NCI-H1694 (cell line): Measurements from ENCODE around the gene INSC.

Source experiments
- DNase-seq: peaks from one replicate; lab custom pipeline; 2025; lab: John Stamatoyannopoulos, UW

The INSC gene

DNA sequence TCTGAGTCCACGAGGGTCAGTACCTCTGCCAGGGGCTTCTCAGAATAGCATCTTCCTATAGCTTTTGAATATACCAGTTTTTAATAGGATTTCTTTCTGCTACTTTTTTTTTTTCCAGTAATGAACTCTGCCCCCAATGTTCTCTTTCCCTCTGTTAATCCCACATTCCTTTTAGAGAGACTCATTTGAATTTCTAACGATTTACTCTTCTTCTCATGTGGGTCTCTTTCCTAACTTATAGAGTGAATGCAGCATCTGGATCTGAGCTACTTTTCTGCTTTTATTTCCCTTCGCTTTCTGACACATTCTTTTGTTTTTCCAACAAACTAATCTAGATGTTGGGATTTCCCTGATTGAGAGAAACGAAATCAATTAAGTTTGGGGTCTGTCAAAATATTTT, 71.4 kb downstream of the INSC start:
- DNase-seq, result no peak

DNA sequence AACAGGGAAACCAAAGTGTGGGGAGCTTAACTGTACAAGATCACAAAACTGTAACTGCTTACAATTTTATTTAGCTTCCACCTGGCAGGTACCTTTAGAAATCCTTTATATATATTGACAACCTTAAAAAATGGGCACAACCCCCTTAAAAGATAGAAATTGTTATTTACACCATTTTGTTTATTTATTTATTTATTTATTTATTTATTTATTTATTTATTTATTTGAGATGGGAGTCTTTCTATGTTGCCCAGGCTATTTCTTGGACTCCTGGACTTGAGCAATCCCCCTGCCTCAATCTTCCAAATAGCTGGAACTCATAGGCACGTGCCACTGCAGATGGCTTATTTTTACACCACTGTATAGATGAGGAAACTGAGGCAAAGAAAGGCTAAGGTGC, 74.5 kb downstream of the INSC start:
- no peak for DNase-seq

DNA sequence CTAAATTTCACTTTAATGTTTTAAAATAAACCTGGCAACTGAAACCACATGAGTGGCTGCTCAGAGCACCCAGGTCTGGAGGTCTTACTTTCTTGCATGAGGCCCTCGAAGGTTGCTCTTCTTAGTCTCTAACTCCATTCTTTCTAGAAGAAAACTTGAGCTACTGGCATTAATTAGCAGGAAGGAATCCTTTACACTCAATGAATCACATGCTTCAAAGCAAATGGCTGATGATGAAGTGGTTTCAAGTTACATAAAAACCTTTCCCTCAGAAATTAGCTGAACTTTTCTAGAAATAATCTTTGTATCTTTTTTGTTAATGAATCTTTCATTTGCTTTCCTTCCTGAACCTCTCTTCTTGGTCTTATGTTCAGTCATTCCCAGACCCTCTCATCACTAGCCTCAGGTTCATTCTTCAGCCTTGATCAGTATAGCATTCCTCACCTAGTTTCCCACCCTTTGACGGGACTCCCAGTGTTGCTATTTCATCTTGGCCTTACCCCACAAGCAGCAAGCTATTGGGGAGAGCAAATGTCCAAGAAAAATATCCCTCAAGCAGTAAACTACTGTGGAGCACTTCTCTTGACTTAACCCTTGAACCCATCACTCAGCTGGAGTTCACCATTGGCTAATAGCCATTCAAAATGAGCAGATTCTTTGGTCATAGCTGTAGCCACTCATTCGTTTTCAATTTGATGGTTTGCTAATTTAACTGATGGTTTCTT, 75.1 kb downstream of the INSC start:
- DNase-seq, result no peak

DNA sequence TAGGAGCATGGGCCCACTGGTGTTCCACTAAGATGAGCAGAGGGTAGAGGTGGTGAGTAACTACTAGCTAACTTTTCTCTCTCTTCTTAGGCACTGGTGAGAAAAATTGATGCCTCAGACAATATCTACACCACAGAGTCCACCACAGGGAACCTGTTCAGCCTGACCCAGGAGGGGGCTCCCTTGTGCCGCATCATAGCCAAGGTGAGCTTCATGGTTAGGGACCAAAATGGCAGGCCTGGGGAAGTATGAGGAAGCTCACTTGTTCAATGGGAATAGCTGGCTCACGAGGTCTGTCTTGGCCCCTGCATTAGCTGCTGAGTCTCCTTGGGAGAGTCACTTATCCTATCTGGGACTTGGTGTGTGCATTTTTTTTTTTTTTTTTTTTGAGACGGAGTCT, 75.9 kb downstream of the INSC start:
- no peak for DNase-seq

DNA sequence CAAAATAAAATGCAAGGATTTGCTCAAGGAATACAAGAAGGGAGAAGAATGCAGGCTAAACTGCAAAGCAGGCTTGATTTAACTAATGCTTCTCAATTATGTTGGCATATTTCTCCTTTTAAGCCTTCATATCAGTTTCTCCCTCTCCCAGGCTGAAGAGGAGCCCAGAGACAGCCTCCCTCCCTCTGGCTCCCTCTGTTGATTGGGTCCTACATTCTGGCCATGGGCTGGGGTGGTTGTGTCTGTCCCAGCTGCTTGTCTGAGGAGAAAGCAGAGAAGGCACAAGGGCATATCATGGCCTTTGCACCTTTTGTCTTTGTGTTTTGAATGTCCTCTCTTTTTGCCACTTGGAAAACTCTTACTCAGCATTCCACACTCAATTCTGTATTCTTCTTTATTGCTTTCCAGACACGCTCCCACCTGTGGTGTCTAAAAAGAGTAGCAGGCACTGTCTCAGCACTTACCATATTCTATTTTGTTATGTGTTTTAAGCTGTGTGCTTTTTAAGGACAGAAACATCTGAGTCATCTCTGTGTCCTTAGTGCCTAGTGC, 77.4 kb downstream of the INSC start:
- no peak for DNase-seq

DNA sequence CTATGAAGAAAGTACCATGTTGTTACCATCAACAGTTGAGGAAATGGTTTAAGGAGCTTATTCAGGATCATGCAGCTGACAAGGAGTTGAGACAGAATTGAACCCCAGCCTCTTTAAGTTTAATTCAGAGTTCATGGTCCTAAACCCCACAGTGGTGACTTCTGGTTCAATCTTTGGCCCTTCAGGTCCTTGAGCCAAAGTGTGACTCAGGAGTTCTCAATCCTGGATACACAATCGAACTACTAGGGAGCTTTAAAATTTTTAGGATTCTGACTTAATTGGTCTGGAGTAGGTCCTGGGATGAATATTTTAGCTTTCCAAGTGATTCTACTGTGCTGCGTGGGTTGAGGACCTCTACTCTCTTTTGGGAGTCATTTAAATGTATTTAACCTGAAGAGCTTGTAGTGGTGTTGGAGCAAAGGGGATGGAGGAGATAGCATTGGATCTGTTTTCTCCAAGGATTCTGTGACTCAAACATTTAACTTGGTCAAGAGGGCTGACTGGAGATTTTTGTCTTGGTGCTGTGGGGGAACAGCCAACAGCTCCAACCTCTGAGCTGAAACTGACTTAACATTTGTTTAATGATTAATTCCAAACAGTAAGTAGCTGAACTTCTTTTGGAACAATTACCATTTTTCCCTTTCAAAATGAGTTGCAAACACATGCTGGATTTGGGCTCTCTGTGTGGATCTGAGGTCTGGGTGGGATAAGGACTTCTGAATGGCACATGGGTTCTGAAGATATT, 80.1 kb downstream of the INSC start:
- DNase-seq, result no peak

DNA sequence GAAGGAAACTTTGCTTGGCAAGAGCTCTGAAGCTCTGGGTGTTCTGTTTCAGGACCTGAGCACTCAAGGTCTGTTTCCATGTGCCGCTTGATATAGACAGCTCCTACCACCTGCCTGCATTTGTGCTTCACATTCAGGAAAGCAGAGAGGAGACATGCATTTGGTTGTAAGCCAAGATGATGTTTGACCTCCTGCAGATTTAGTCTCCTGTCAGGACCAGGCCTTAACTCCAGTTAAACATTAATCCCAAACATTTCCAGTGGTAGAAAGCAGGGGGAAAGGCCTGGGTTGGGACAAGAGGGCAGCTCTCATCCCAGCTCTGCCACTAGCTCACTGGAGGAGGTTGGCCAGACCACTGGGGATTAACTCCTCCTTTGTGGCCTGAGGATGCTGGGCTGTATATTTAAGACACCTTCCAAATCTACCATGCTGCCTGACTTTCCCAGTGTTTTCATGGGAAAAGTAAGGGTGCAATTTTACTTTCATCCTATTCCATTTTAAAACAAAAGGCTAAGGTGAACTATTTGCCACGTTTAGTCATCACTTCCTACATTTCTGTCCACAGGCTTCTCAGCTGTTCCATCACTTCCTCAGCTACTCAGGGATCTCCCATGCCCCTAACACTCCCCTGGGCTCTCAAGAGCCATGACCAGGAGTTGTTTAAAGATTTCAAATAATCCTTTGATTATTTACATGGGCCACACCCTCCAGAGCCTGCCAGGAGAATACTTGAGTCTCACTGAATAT, 80.9 kb downstream of the INSC start:
- DNase-seq, result no peak

DNA sequence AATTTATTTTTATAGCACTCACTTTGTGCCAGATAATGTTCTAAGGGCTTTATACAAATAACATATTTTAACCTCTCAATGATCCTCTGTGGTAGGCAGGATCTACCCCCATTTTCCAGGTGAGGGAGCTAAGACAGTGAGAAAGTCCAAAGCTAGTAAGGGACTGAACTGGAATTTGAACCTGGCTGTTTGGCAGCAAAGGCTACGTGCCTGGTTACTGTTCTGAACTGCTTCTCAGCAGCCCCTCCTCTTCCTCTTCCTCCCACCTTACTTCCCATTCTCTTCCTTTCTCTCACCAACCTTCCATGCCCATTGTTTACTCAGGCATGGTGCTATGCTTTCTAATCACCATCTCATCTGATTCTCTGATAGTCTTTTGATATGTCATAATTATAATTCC, 82.0 kb downstream of the INSC start:
- DNase-seq, result no peak

DNA sequence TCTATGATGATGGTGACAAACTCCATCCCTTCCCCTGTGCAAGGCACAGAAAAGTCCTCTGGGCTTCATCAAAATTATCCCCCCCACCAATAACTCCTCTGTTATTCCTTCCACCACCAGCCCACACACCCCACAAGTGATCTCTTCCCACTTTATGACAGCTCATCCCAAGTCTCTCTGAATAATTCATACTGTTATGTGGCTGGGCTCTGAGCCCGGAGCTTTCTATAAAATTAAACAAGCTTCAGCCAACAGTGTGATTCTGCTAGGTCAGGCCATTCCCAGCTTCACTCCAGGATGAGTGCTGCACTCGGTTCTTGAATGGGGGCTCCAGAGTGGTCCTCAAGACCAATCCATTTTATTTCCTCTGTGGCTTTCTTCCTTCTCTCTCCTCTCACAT, 83.0 kb downstream of the INSC start:
- DNase-seq, result no peak

DNA sequence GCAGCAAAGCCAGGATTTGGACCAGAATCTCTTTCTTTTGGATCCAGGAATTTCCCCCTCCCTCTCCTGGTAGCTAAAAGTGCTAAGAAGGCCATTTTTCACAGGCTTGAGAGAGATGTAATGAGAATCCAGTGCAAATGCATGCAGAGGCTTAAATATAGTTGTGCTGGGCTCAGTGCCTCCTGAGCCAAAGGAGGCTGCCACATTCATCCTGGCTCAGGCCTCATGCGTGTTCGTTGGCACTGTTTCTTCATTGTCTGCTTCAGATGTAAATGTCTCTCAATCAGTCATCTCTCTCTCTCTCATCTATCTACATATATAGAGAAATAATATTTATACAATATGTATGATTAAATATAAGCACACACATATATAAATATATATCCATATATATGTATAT, 83.6 kb downstream of the INSC start:
- no peak for DNase-seq

DNA sequence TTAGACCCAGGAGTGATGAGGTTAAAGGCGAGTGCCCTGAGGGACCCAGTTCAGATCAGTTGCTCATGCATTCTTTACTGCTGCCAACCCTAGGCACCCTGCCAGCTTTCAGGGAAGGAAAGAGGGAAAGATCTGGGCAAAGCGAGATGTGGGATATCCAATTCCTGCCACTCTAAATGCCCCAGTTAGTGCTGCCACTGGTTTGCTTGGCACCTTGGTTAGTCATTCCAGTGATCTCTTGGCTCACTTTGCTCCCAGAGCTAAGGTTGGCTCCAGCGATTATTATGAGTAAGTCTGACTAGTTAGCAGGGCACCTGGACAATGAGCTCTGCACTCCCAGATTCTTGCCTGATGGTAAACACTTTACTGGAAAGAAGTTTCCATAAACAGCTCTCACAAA, 85.0 kb downstream of the INSC start:
- no peak for DNase-seq

DNA sequence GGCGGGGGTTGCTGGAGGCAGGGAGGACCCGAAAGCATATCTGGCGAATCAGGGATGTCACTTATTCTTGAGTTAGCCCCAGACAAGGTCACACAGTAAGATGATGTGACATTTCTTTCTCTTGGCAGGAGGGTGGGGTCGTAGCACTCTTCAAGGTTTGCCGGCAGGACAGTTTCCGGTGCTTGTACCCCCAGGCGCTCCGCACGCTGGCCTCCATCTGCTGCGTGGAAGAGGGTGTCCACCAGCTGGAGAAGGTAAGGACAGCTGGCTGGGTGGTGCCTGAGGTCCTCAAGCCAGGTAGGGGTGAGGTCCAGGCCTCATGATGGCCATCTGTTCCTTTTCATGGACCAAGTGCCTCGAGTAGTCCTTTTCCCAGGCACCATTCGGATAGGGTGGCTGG, 86.0 kb downstream of the INSC start:
- no peak for DNase-seq

DNA sequence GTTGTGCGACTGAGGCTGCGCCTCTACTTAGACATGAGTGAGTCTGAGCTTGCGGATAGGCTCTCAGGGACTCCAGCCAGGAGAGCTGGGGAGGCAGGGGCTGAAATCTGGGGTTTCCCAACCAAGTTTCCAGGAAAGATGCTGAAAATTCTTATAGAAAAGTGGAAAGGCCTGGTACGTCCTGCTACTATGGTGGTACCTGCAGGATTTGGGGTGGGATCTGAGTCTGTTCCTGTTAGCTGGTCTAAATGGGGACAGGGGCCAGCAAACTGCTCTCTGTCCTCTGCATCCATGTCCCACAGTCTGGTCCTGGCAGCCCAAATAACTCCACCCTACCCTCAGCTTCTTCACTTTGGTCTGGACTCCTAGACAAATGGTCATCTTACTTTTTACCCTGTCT, 86.9 kb downstream of the INSC start:
- DNase-seq, result no peak

DNA sequence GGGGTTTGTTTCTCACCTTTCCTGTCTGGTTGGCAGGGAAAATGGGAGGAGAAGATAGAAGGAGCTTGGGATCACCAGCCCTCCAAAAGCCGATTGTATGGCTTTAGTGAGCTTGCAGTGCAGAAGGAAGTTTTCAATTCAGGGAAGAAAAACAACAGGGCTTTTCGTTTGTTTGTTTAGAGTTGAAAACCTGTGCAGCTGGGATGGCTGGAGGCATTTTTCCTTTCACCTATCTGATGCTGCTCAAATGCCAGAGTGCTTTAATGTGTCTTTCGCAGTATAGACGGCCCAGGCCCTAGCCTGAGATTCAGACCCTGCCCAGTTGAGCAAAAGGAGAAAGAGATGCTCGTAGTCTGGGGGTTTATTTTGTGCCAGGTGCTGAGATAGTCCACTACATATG, 87.9 kb downstream of the INSC start:
- DNase-seq, result no peak

DNA sequence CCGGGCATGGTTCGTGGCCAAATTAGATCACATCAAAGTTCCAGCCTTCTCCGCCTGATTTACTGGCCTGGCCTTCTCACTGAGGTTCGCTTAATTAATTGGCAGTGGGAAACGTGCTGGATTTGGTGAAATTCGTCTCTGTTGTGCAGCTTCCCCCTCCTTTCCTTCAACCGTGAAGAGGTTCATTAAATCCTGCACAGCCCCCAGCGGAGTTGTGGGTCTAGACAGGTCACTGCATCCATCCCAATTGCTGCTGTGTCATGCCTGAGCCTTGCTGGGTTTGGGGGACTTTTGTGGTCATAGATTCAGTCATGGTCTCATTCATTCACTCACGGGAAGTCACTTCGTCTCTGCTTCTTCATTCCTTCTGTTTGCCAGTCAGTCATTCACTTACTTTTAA, 90.0 kb downstream of the INSC start:
- DNase-seq, result no peak

DNA sequence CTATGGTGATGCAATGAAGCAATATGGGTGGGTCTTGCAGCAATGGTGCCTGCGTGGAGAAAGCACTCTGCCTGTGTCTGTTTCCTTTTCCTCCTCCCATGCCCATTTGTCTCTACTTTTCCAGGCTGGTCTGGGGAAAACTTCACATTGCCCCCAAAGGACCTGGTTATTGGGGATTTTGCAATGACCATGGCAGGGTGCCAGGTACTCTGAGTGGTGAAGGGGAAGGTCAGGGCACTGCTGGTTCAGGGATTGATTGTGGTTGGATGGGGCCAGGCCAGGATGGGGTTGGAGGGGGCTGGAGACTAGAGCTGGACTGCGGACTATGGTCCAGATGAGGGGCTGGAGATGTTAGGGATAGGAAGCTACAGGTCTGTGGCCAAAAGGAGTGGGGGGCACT, 92.1 kb downstream of the INSC start:
- no peak for DNase-seq

DNA sequence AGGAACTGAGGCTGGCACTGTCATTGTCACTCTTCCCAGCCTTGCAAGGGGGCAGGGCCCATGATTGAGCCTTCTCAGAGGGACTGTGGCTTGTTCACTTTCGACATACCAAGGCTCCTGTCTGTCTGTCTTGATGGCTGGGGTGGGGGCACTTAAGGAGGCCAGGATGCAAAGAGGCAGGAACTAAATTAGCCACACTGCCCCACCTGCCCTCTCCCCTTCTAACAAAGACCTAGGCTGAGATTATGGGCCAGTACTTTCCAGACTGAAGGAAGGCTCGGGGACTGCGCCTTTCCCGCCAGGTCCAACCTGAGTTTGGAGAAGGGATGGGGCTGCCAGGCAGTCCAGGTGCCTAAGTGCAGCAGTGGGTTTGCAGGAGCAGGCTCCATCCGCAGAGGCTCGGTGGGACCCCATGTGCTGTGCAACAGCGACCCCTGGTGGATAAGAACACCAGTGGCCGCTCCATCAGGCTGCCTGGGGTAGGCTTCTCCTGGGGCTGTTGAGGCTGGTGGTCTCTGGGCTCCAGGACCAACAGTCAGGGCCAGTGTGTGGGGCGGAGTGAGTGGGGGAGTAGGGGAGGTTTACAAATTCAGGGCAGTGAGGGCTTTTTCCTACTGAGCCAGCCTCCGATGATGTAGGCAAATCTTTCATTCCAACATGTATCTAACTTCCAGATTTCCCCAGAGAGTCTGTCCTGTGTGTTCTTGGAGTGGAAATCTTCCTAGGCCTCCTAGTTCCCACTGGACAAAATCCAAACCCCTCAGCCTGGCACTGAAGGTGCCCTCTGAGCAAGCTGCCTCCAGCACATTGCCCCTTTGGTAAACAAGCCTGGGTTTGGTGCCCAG, 93.9 kb downstream of the INSC start:
- DNase-seq, result peak; percentile 35

DNA sequence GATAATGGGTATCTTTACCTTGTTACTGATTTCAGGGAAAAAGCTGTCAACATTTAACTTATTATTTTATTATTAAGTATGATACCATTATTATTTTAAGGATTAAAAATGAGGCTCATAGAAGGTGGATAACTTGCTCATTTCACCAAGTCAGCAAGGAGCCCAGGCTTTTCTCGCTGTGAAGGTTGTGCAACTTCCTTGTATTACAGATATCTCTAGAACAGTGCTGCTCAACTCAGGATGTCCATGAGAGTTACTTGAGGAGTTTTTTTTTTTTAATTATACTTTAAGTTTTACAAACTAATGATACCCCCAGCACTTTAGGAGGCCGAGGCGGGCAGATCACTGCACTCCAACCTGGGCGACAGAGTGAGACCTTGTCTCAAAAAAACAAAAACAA, 98.2 kb downstream of the INSC start:
- DNase-seq, result no peak

DNA sequence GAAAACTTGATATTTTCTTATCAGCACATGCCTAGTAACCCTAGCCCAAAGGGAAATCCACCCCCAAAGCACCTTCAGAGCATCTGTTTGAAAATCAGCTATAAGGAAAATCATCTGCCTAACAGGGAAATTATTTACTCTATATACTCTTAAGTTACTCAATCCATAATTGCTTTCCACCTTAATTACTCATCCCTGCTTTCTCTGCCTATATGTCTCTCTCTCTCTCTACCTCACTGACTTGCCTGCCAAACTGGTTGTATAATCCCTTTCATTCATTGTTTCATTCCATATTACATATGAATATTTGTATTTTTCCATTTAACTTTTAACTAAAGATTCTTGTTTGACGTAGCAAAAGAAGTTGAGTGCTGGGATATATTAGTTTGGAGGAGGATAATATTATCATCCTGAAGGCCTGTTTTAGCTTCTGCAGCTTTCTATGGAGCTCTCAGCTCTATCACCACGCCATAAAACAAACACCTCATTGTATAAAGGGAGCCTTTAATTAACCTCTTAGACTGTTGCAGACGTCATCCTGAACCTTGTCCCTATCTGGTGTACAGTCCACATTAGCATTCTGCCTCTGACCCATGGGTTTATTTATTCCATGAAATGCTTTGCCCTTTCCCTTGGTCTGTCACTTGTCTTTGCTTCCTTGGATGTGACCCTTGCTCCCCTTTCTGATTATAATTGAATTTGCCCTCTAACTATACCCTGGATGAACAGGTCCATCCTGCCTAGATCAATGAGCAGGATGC, 98.9 kb downstream of the INSC start:
- DNase-seq, result no peak

DNA sequence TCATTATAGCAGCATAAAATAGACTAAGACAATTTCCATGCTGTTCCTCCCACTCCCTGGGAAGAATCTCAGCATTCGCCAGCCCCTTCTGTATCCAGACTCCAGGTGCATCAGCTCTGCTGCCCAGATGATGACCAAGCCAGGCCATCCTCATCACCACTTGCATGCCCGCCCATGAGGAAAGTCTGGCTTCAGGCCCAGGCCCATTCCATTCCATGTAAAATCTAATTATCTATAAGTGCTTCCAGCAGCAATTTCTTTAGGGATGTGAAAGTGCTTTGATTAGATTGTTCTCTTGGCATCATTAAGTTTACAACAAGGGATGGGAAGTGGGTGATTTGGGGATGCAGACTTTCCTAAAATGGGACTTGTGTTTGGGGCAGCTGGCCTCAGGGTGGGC, 100.3 kb downstream of the INSC start:
- DNase-seq, result no peak

DNA sequence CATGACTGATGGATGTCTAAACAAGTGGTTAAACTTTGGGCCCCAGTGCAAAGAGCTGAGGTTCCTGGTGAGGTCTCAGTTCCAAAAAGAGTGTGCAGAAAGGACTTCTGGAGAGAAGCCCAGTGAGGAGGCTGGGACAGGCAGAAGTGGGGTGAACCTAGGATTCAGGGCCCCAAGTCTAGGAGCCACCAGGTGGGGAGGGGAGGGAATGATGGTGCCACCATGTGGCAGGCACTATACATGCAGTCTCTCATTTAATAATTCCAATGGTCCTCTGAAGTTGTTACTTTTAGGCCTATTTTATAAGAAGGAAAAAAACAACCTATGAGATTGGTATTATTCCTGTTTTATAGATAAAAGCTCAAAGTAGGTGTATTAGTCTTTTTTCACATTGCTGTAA, 102.0 kb downstream of the INSC start:
- no peak for DNase-seq
